Right lobe of liver (tissue), 6 donors: ENCODE measurements around the gene ELOVL2. TPM values are rescaled to one million over a fixed set of nuclear protein-coding genes. Genes with fewer than 3 reads are reported as not detected.

Experiments
- ATAC-seq, 4 donors: fragments of 200-7000 bp; cut with Tn5 transposase; one replicate each; pipeline ENCODE4 v1.9.1; 2020; ENCODE audit warnings: mild to moderate bottlenecking in 4 of 4, moderate library complexity in 4 of 4
- DNase-seq, 3 donors: peaks; one replicate each; pipeline ENCODE4 v3.0.0-alpha.2; 2020
- H3K27ac ChIP-seq, 3 donors: fragments of 200-600 bp; one replicate each; pipeline ENCODE4 v1.8.0; 2022
- H3K27me3 ChIP-seq, 2 donors: fragments of 200-600 bp; one replicate each; pipeline ENCODE4 v1.8.0; 2022
- H3K36me3 ChIP-seq, 4 donors: fragments of 200-600 bp; sonication (generic) in 1 of 4; one replicate each; pipeline versions ENCODE4 v1.5.1 to v1.8.0; 2017 to 2022; ENCODE audit warnings: control low read depth in 1 of 4
- H3K4me1 ChIP-seq, 4 donors: fragments of 200-600 bp; sonication (generic) in 1 of 4; one replicate each; pipeline versions ENCODE4 v1.5.1 to v1.8.0; 2017 to 2022; ENCODE audit warnings: control low read depth in 1 of 4
- H3K4me3 ChIP-seq, 3 donors: fragments of 200-600 bp; one replicate each; pipeline ENCODE4 v1.8.0; 2022
- H3K9me3 ChIP-seq, 4 donors: fragments of 200-600 bp; sonication (generic) in 1 of 4; one replicate each; pipeline versions ENCODE4 v1.5.1 to v1.8.0; 2017 to 2022; ENCODE audit warnings: control low read depth in 1 of 4
- POLR2A ChIP-seq: fragments of 450-650 bp; IDR thresholded peaks from one replicate; pipeline ENCODE4 v1.6.1; 2017; ENCODE audit warnings: antibody characterized with exemption, mild to moderate bottlenecking
- WGBS: methylation state at CpG from one replicate; pipeline ENCODE4 v1.1.6; 2018; ENCODE audit warnings: low coverage, low lambda C conversion rate; ENCODE audit not compliant: insufficient coverage; ENCODE audit errors: missing lambda C conversion rate; 5-methylcytosine and 5-hydroxymethylcytosine counted together
- intact Hi-C, 2 donors: fragments of 100-400 bp; cut with DNase I; formaldehyde crosslinking; loops; one replicate each; pipeline versions ENCODE4 v1.11.2 to v1.14.1; 2022
- total RNA-seq, 6 experiments: library from RNA; depleted of rRNA in 2 of 6; stranded (reverse); fragments of >200 nt in 2 of 6; fragmentation: NEBNext Ultra II Directional in 3 of 6; extraction: Animal tissue kit (Norgen Biotek cat#: 25700) in 3 of 6; gene quantifications; one replicate each; pipeline versions ENCODE4 v1.1.0 to v1.2.4, GENCODE V29; 2016 to 2023
- TF ChIP-seq, protein P1 (sequence below), 4 donors: fragments of 200-600 bp in 3 of 4; fragments of 450-650 bp in 1 of 4; IDR thresholded peaks; one replicate each; pipeline versions ENCODE4 v1.5.1 to v1.8.0; 2016 to 2022; ENCODE audit warnings: antibody characterized with exemption in 4 of 4, mild to moderate bottlenecking in 2 of 4
- donor health status: DM: no; HTN: yes; CAD: no.
- donor health status: DM: no; HTN: no; CAD: no.
- donor health status: DM: no; HTN: no; CAD: no.
- donor health status: DM: no; HTN: yes; CAD: no.
- donor health status: DM: no; HTN: yes; CAD: no.

The ELOVL2 gene
- total RNA-seq, 6 experiments from 2014 or later: 7.1 to 24.4 (median 14.4) TPM

DNA sequence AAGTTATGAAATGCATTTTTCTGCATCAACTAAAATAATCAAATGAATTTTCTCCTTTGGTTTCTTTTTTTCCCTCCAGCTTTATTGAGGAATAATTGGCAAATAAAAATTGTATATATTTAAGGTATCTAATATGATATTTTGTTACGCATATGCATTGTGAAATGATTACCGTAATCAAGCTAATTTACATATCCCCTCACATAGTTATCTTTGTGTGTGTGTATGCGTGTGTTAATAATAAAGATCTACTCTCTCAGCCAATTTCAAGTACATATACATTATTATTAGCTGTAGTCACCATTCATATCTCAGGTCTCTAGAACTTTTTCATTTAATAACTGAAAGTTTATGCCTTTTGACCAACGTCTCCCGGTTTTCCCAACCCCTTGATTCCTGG, 96.1 kb downstream of the ELOVL2 start:
- ATAC-seq (no peak), DNase-seq (no peak)
- no peaks in the 10 kb centered on the region for H3K36me3 ChIP-seq
- no peaks in the 10 kb centered on the region for H3K9me3 ChIP-seq
- no peaks in the 10 kb centered on the region for H3K27me3 ChIP-seq
- no peak overlapping the region for H3K4me3 ChIP-seq
- 82% methylated on average over 5 of the region's 5 CpGs for WGBS
- H3K4me1 ChIP-seq: no peaks in the 10 kb centered on the region
- no peak overlapping the region for H3K27ac ChIP-seq
- TF ChIP-seq, protein P1, sequence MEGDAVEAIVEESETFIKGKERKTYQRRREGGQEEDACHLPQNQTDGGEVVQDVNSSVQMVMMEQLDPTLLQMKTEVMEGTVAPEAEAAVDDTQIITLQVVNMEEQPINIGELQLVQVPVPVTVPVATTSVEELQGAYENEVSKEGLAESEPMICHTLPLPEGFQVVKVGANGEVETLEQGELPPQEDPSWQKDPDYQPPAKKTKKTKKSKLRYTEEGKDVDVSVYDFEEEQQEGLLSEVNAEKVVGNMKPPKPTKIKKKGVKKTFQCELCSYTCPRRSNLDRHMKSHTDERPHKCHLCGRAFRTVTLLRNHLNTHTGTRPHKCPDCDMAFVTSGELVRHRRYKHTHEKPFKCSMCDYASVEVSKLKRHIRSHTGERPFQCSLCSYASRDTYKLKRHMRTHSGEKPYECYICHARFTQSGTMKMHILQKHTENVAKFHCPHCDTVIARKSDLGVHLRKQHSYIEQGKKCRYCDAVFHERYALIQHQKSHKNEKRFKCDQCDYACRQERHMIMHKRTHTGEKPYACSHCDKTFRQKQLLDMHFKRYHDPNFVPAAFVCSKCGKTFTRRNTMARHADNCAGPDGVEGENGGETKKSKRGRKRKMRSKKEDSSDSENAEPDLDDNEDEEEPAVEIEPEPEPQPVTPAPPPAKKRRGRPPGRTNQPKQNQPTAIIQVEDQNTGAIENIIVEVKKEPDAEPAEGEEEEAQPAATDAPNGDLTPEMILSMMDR (IDR thresholded peaks at IDR 0.05): no peak
- TF ChIP-seq POLR2A: no peak
- intact Hi-C loops: no loop called here

DNA sequence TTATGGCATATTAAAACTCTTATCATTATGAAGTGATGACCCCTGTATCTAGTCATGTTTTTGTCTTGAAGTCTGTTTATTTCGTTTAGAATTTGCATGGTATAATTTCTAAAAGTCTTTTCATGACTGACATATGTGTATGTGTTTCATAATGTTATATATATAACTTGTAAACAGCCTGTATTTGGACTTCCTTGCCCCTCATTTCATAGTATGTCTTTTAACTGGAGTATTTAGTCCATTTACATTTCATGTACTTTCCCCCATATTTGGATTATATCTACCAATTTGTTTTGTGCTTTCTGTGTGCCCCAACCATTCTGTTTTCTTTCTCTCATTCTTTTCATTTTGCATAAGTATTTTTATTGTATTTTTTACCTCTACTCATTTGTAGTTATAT, 98.3 kb downstream of the ELOVL2 start:
- DNase-seq: no peak
- no peaks in the 10 kb centered on the region for H3K36me3 ChIP-seq
- H3K4me1 ChIP-seq: no peaks in the 10 kb centered on the region
- no peaks in the 10 kb centered on the region for H3K9me3 ChIP-seq
- H3K27ac ChIP-seq: no peak overlapping the region
- intact Hi-C loops: no loop called here
- H3K4me3 ChIP-seq: no peak overlapping the region
- TF ChIP-seq, protein P1 (IDR thresholded peaks at IDR 0.05): no peak
- no peak for TF ChIP-seq POLR2A
- no peaks in the 10 kb centered on the region for H3K27me3 ChIP-seq
- 31% methylated on average over 1 of the region's 1 CpG for WGBS
- no peak for ATAC-seq

DNA sequence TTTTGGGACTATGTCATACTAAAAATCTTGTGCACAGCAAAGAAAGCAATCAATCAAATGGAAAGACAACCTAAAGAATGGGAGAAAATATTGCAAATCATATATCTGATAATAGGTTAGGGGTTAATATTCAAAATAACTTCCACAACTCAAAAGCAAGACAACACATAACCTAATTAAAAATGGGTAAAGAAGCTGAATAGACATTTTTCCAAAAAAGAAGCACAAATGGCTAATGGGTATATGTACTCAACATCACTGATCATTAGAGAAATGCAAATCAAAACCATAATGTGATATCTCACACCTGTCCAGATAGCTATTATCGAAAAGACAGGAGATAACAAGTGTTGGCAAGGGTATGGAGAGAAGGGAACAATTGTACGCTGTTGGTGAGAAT, 104.3 kb downstream of the ELOVL2 start:
- 95% methylated on average over 2 of the region's 2 CpGs for WGBS

DNA sequence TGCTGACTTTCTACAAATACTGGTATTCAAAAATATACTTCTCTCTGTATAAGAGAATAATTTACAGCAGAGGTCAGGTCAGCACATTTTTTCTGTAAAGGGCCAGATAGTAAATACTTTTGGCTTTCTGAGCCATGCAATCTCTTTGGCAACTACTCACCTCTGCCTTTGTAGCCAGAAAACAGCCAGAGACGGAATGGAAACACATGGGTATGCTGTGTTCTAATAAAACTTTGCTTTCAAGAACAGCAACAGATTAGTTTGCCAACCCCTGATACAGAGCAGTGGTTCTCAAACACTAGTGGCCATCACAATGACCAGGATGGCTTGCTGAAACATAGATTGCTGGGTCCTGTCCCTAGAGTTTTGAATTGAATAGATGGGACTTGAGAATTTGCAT, 111.0 kb downstream of the ELOVL2 start:
- 14% methylated on average over 1 of the region's 1 CpG for WGBS
- Histone ChIP-seq H3K27ac (no peak overlapping the region), H3K27me3 (peaks cover 0 to 3% of the 10 kb centered on the region in 2 donors), H3K36me3 (no peaks in the 10 kb centered on the region), H3K4me1 (no peaks in the 10 kb centered on the region), H3K4me3 (no peak overlapping the region), H3K9me3 (no peaks in the 10 kb centered on the region)
- DNase-seq: no peak
- intact Hi-C loops: no loop called here
- TF ChIP-seq, protein P1 (IDR thresholded peaks at IDR 0.05): no peak
- TF ChIP-seq POLR2A: no peak
- no peak for ATAC-seq

More for the DNA sequence above, 104.3 kb downstream of the ELOVL2 start:
- H3K9me3 ChIP-seq: no peaks in the 10 kb centered on the region
- no peak for DNase-seq
- H3K4me1 ChIP-seq: no peaks in the 10 kb centered on the region
- TF ChIP-seq, protein P1 (IDR thresholded peaks at IDR 0.05): no peak
- TF ChIP-seq POLR2A: no peak
- H3K27ac ChIP-seq: no peak overlapping the region
- H3K4me3 ChIP-seq: no peak overlapping the region
- intact Hi-C loops: no loop called here
- no peak for ATAC-seq
- no peaks in the 10 kb centered on the region for H3K36me3 ChIP-seq
- peaks cover 0 to under 1% of the 10 kb centered on the region in 2 donors for H3K27me3 ChIP-seq

Other genes with a start within 250 kb of the ELOVL2 start
- under 1 TPM in 3 of 6 experiments, not detected in 3; 0.12 to 0.18 (median 0.15) TPM for gene MAK, start 205.8 kb downstream of the ELOVL2 start, total RNA-seq
- gene GCM2, start 162.3 kb downstream of the ELOVL2 start, total RNA-seq: not detected
- gene SYCP2L, start 157.3 kb downstream of the ELOVL2 start, total RNA-seq: under 1 TPM in 1 of 6 experiments, not detected in 5; 0.20 TPM
- 1 to 10 TPM; 6.4 to 9.5 (median 7.6) TPM for gene SMIM13, start 49.5 kb upstream of the ELOVL2 start, total RNA-seq
- gene ERVFRD-1, start 67.4 kb upstream of the ELOVL2 start, total RNA-seq: under 1 TPM in 1 of 6 experiments, not detected in 5; 0.12 TPM
- 10 to 100 TPM in 4 of 6 experiments, 1 to 10 TPM in 2; 5.1 to 59.8 (median 26.2) TPM for gene NEDD9, start 188.4 kb upstream of the ELOVL2 start, total RNA-seq